ENCODE results near the gene USP49. TPM values are rescaled to one million over a fixed set of nuclear protein-coding genes. Genes with fewer than 3 reads are reported as not detected.

The USP49 gene
- total RNA-seq, 6 donors from 2014 or later = 2.7 to 16.8 (median 4.3) TPM

DNA sequence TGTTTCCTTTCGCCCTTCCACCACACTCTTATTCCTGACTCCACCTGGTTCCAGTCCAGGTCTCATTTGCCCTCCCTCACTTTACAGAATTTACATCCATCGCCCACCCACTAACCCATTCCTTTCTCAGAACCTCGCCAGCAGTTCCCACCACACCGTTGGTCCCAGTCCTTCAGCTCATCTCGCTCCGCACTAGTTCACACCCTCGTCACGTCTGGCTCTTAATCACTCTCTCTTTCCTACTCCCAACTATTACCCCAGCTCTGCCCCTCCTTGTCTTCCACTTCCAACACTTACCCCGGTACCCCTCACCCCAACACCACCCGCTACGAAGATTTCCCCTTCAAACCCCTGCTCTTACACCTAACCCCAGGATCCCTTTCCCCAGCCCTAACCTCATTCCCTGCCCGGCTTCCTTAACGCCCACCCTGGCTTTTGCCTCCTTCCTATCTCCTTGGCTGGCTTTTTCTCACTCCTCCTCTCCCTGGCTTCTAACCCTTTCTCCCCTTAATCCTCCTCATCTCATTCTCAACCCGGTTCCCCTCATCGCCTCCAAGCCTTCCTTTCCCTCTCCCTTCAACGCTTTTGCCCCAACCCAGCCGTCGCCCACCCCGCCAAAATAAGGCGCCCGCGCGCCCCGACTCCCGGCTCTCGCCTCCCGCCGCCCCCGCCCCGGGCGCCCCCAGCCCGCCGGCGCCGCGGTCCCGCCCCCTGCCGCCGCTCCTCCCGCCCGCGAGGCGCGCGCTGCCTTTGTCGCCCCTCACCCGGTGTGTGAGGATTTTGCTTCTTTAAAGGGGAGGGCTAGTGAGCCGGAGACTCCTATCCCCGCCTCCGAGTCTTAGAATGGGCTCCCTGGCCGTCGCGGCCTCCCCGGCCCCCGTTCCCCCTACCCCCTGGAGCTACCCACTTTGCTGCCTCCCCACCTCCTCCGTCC is 542 bp downstream of the USP49 start:
- DNase-seq (no peak), ATAC-seq (ENCODE audit: low FRiP score in 2 of 2) (peak; percentile 68 to 76)
- H3K27me3 ChIP-seq = no peaks in the 10 kb centered on the region
- H3K9me3 ChIP-seq = no peaks in the 10 kb centered on the region
- H3K36me3 ChIP-seq = no peaks in the 10 kb centered on the region
- 2% methylated on average over 30 to 31 of the region's 56 CpGs for WGBS, 2 donors
- H3K4me3 ChIP-seq = peak overlapping the region; percentile 62 to 92 (median 74)
- peaks cover 11 to 30% (median 24%) of the 10 kb centered on the region in 4 donors for H3K4me1 ChIP-seq
- no peak for TF ChIP-seq POLR2A (IDR thresholded peaks at IDR 0.05)
- TF ChIP-seq, protein P1, sequence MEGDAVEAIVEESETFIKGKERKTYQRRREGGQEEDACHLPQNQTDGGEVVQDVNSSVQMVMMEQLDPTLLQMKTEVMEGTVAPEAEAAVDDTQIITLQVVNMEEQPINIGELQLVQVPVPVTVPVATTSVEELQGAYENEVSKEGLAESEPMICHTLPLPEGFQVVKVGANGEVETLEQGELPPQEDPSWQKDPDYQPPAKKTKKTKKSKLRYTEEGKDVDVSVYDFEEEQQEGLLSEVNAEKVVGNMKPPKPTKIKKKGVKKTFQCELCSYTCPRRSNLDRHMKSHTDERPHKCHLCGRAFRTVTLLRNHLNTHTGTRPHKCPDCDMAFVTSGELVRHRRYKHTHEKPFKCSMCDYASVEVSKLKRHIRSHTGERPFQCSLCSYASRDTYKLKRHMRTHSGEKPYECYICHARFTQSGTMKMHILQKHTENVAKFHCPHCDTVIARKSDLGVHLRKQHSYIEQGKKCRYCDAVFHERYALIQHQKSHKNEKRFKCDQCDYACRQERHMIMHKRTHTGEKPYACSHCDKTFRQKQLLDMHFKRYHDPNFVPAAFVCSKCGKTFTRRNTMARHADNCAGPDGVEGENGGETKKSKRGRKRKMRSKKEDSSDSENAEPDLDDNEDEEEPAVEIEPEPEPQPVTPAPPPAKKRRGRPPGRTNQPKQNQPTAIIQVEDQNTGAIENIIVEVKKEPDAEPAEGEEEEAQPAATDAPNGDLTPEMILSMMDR (IDR thresholded peaks at IDR 0.05) = no peak
- no peak for TF ChIP-seq POLR2AphosphoS5 (IDR thresholded peaks at IDR 0.05)
- no peak for TF ChIP-seq EP300 (IDR thresholded peaks at IDR 0.05)
- H3K27ac ChIP-seq = peak overlapping the region; percentile 81 to 90 (median 82)

DNA sequence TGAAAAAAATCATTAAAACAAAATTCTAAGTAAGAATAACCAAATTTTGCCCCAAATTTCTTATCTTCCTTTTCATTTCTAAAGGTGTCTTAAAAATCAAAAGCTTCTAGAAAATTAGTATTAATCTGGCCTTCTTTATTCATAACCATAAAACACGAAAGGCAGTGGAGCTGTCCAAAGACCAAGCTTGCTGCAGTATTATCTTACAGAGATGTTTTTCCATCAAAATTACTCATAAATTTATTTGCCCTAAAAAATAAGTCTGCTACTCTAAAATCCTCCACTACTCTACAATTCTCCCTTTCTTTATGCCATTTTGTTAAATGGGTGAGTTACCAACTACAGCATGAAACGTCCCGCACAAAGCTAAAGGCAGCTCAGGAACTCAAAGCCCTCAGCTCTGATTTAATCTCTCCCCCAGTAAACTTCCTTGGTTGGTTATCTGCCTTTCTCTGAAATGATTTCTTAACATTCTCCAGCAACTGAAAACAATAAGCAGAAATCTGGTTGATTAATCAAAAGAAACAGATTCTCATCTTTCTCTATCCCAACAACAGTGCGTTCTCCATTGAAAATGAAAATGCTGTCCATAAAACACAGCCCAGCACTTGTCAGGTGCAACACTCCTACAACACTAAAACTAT is 2.1 kb downstream of the USP49 start:
- H3K4me1 ChIP-seq = peaks cover 11 to 30% (median 24%) of the 10 kb centered on the region in 4 donors
- no peaks in the 10 kb centered on the region for H3K9me3 ChIP-seq
- H3K27ac ChIP-seq = no peak overlapping the region
- no peak overlapping the region for H3K4me3 ChIP-seq
- WGBS, 2 donors = 63% methylated on average over 4 of the region's 4 CpGs
- TF ChIP-seq POLR2A (IDR thresholded peaks at IDR 0.05) = no peak
- TF ChIP-seq POLR2AphosphoS5 (IDR thresholded peaks at IDR 0.05) = no peak
- TF ChIP-seq, protein P1 (IDR thresholded peaks at IDR 0.05) = no peak
- no peak for TF ChIP-seq EP300 (IDR thresholded peaks at IDR 0.05)
- H3K27me3 ChIP-seq = no peaks in the 10 kb centered on the region
- ATAC-seq (ENCODE audit: low FRiP score in 2 of 2) = no peak
- no peaks in the 10 kb centered on the region for H3K36me3 ChIP-seq
- DNase-seq = no peak

DNA sequence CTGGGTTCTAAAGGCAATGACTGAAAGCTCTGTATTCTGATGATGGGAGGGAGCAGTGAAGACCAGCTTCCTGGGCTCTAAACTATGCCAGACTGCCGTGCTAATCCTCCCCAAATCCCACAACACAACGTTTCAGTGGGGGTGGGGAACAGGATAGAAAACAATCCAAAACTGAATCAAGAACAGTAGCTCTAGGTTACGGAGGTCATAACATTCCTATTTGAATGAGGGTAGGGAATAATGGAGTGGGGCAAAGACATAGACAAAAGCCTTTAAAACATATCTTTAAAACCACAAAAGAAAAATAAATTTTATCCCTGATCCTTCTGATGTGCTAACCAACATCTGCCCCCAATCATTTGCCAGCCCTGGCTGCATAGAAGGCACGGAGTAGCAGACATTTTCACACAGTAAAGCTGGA is 7.8 kb downstream of the USP49 start:
- TF ChIP-seq POLR2AphosphoS5 (IDR thresholded peaks at IDR 0.05) (no peak), EP300 (IDR thresholded peaks at IDR 0.05) (no peak)
- TF ChIP-seq, protein P1 (IDR thresholded peaks at IDR 0.05) = no peak
- no peaks in the 10 kb centered on the region for H3K36me3 ChIP-seq
- ATAC-seq (ENCODE audit: low FRiP score in 2 of 2) (no peak), DNase-seq (no peak)
- no peak overlapping the region for H3K4me3 ChIP-seq
- H3K9me3 ChIP-seq = no peaks in the 10 kb centered on the region
- H3K27me3 ChIP-seq = no peaks in the 10 kb centered on the region
- peaks cover 0 to 2% (median 0%) of the 10 kb centered on the region in 4 donors for H3K4me1 ChIP-seq
- H3K27ac ChIP-seq = no peak overlapping the region
- WGBS, 2 donors = 70 to 75% methylated on average over 4 of the region's 4 CpGs

DNA sequence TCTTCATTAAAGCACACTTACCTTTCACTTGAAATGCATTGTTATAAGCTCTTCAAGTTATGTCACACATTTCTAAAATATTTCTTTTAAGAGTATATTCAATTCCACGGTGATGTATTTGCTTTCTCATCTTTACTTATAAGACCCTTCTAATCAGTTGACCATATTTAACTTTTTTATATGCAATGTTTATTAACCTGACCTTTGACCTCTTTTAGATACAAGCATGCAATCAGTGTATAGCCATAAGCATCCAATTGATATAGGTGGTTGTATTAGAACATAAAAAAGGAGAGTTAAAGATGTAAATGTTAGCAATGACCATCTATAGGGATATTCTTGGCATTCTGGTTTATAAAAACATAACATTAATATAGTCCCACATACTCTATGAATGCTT is 9.2 kb downstream of the USP49 start:
- no peak for ATAC-seq (ENCODE audit: low FRiP score in 2 of 2)
- TF ChIP-seq POLR2A (IDR thresholded peaks at IDR 0.05) = no peak
- TF ChIP-seq, protein P1 (IDR thresholded peaks at IDR 0.05) = no peak
- no peak for TF ChIP-seq POLR2AphosphoS5 (IDR thresholded peaks at IDR 0.05)
- TF ChIP-seq EP300 (IDR thresholded peaks at IDR 0.05) = no peak

More for the DNA sequence above, 9.2 kb downstream of the USP49 start:
- Histone ChIP-seq H3K27me3 (no peaks in the 10 kb centered on the region), H3K9me3 (no peaks in the 10 kb centered on the region), H3K36me3 (no peaks in the 10 kb centered on the region), H3K27ac (no peak overlapping the region), H3K4me3 (no peak overlapping the region), H3K4me1 (peaks cover 0 to 2% (median 0%) of the 10 kb centered on the region in 4 donors)
- WGBS, 2 donors = 74 to 88% methylated on average over 1 of the region's 1 CpG
- no peak for DNase-seq
